Skeletal muscle tissue (tissue), 4 donors: Measurements from ENCODE around the gene QKI. TPM values are rescaled to one million over a fixed set of nuclear protein-coding genes. Genes with fewer than 3 reads are reported as not detected.
"Not testable (repeated sequence)": the region's sequence is repeated elsewhere in the genome, so short reads cannot be mapped to it uniquely, and the experiment has no call there.

Experiments
- H3K27ac ChIP-seq: one replicate; pipeline ENCODE4 v1.7.0; 2013; ENCODE audit warnings: mild to moderate bottlenecking, low read depth, low read length, inconsistent platforms
- H3K27me3 ChIP-seq, 3 donors: one replicate each; pipeline ENCODE4 v1.7.0; 2013; ENCODE audit warnings: low read length in 3 of 3; ENCODE audit not compliant: control insufficient read depth in 3 of 3, insufficient read depth in 3 of 3
- H3K36me3 ChIP-seq, 3 donors: one replicate each; pipeline ENCODE4 v1.7.0; 2013; ENCODE audit warnings: low read length in 3 of 3; ENCODE audit not compliant: control insufficient read depth in 3 of 3, insufficient read depth in 3 of 3
- H3K4me1 ChIP-seq, 3 donors: one replicate each; pipeline ENCODE4 v1.7.0; 2013; ENCODE audit warnings: low read length in 3 of 3, mild to moderate bottlenecking in 3 of 3; ENCODE audit not compliant: control insufficient read depth in 3 of 3, insufficient read depth in 3 of 3
- H3K4me3 ChIP-seq, 3 donors: one replicate each; pipeline ENCODE4 v1.7.0; 2013; ENCODE audit warnings: low read length in 3 of 3
- H3K9ac ChIP-seq, 3 donors: one replicate each; pipeline ENCODE4 v1.7.0; 2013; ENCODE audit warnings: low read length in 3 of 3, mild to moderate bottlenecking in 3 of 3, moderate library complexity in 2 of 3, low read depth in 1 of 3
- H3K9me3 ChIP-seq, 3 donors: one replicate each; pipeline ENCODE4 v1.7.0; 2013; ENCODE audit warnings: low read length in 3 of 3; ENCODE audit not compliant: control insufficient read depth in 3 of 3
- total RNA-seq: library from RNA; depleted of rRNA; stranded (reverse); fragments of >200 nt; gene quantifications from one replicate; pipeline ENCODE4 v1.2.3, GENCODE V29; 2014
- donor health status: Osteomylitis.

The QKI gene
- total RNA-seq, 1 donor from 2014 or later = 274 TPM

DNA sequence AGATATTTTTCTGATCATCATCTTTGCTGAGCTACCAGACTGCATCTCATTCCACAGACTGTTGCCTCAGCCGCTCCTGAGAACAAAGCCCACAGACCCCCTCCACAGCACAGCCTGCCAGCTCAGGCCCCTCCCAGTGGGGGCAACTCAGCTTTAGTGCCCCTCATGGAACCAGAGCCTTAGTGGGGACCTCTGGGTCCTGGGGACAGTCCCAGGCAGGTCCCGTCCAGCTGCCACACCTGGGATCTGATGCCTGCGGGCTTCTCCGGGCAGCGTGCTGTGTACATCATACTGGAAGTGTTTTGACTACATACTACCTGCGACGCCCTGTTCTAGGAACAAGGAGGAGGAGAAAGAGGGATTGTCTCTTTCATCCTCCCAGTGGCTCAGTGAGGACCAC, 38.3 kb upstream of the QKI start:
- Histone ChIP-seq H3K4me1 (no peaks in the 10 kb centered on the region), H3K9me3 (no peaks in the 10 kb centered on the region), H3K36me3 (no peaks in the 10 kb centered on the region), H3K9ac (no peak overlapping the region), H3K27ac (no peak overlapping the region), H3K4me3 (no peak overlapping the region), H3K27me3 (no peaks in the 10 kb centered on the region)

DNA sequence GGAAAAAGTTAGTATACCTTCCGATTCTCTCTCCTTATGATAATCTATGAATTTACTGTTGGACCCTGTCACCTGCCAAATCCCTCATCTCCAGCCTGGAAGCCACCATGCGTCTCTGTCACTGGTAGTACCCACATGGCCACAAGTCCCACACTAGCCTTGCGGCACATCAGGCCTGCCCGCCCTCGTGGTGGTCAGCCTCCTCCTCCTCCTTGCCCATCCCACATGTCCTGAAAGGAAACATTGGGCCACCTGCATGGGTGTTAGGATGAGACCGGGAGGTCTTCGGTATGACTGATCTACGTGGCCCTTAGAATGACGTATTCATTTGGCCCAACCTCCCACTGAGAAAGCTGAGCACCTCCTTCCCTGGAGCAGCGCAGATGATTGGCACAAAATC, 37.0 kb upstream of the QKI start:
- H3K9me3 ChIP-seq = no peaks in the 10 kb centered on the region
- no peak overlapping the region for H3K4me3 ChIP-seq
- no peak overlapping the region for H3K27ac ChIP-seq
- no peak overlapping the region for H3K9ac ChIP-seq
- no peaks in the 10 kb centered on the region for H3K4me1 ChIP-seq
- no peaks in the 10 kb centered on the region for H3K27me3 ChIP-seq
- H3K36me3 ChIP-seq = no peaks in the 10 kb centered on the region

GRCh38 chr6:163380216-163380615, 34.3 kb upstream of the QKI start:
- H3K27ac ChIP-seq = no peak overlapping the region
- H3K9ac ChIP-seq = no peak overlapping the region
- no peak overlapping the region for H3K4me3 ChIP-seq
- peaks cover 0 to 2% (median 0%) of the 10 kb centered on the region in 3 donors for H3K4me1 ChIP-seq
- no peaks in the 10 kb centered on the region for H3K36me3 ChIP-seq
- H3K27me3 ChIP-seq = no peaks in the 10 kb centered on the region
- H3K9me3 ChIP-seq = no peaks in the 10 kb centered on the region

GRCh38 chr6:163381118-163381756, 33.3 kb upstream of the QKI start:
- Histone ChIP-seq H3K9me3 (no peaks in the 10 kb centered on the region), H3K27me3 (no peaks in the 10 kb centered on the region), H3K4me1 (peaks cover 0 to 2% (median 0%) of the 10 kb centered on the region in 3 donors), H3K4me3 (no peak overlapping the region), H3K9ac (no peak overlapping the region), H3K36me3 (no peaks in the 10 kb centered on the region), H3K27ac (no peak overlapping the region)

GRCh38 chr6:163383396-163383795, 31.1 kb upstream of the QKI start:
- H3K36me3 ChIP-seq, H3K4me1 ChIP-seq, H3K27ac ChIP-seq, H3K9me3 ChIP-seq, H3K4me3 ChIP-seq, H3K9ac ChIP-seq, H3K27me3 ChIP-seq: not testable (repeated sequence)

- H3K36me3 ChIP-seq = no peaks in the 10 kb centered on the region
- no peaks in the 10 kb centered on the region for H3K27me3 ChIP-seq
- H3K4me3 ChIP-seq = no peak overlapping the region
- no peaks in the 10 kb centered on the region for H3K9me3 ChIP-seq
- no peak overlapping the region for H3K27ac ChIP-seq
- no peak overlapping the region for H3K9ac ChIP-seq
- H3K4me1 ChIP-seq = peaks cover 0 to 4% (median 4%) of the 10 kb centered on the region in 3 donors
Measured at GRCh38 chr6:163383912-163384311, 30.6 kb upstream of the QKI start.

GRCh38 chr6:163384510-163384909, 30.0 kb upstream of the QKI start:
- H3K9me3 ChIP-seq = no peaks in the 10 kb centered on the region
- no peak overlapping the region for H3K9ac ChIP-seq
- no peak overlapping the region for H3K27ac ChIP-seq

DNA sequence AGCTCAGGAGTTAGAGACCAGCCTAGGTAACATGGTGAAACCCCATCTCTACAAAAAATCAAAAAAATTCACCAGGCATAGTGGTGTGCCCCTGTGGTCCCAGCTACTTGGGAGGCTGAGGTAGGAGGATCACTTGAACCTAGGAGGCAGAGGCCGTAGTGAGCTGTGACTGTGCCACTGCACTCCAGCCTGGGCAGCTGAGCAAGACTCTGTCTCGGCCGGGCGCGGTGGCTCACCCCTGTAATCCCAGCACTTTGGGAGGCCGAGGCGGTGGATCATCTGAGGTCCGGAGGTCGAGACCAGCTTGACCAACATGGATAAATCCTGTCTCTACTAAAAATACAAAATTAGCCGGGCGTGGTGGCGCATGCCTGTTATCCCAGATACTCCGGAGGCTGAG, 29.0 kb upstream of the QKI start:
- not testable (repeated sequence) for H3K4me3 ChIP-seq, H3K9me3 ChIP-seq, H3K27me3 ChIP-seq, H3K9ac ChIP-seq, H3K36me3 ChIP-seq, H3K27ac ChIP-seq, H3K4me1 ChIP-seq

More at GRCh38 chr6:163384510-163384909, 30.0 kb upstream of the QKI start:
- H3K27me3 ChIP-seq = no peaks in the 10 kb centered on the region
- H3K4me1 ChIP-seq = peaks cover 0 to 4% (median 4%) of the 10 kb centered on the region in 3 donors
- H3K36me3 ChIP-seq = no peaks in the 10 kb centered on the region
- H3K4me3 ChIP-seq = no peak overlapping the region

DNA sequence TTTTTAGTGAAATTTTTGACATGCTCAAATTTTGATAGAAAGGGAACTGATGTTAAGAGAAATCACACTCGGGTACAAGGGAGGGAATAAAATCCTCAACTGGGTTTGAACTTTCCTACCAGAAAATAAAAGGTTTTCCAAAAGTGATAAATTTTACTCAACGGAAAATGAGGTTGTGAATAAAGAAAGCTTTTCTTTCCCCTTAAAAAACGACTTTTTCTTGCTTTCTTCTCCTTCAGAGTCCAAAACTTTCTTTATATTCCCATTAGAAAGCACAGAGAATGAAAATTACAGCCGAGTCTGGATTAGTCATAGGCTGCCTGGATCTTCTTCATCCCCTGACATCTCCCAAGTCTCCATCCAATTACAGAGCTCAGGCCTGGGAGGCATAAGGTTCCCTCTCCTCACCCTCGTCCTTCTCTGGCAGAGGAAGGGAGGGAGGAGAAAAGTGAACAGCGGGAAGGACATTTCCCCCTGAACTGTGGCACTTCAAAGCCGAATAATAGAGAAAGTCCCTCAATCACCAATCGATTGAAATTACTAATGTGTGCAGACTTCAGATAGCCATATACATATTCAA, 28.1 kb upstream of the QKI start:
- H3K27ac ChIP-seq = no peak overlapping the region
- H3K4me3 ChIP-seq = no peak overlapping the region
- peaks cover 0 to 4% (median 4%) of the 10 kb centered on the region in 3 donors for H3K4me1 ChIP-seq
- H3K9me3 ChIP-seq = no peaks in the 10 kb centered on the region
- no peaks in the 10 kb centered on the region for H3K27me3 ChIP-seq
- no peaks in the 10 kb centered on the region for H3K36me3 ChIP-seq
- H3K9ac ChIP-seq = no peak overlapping the region

DNA sequence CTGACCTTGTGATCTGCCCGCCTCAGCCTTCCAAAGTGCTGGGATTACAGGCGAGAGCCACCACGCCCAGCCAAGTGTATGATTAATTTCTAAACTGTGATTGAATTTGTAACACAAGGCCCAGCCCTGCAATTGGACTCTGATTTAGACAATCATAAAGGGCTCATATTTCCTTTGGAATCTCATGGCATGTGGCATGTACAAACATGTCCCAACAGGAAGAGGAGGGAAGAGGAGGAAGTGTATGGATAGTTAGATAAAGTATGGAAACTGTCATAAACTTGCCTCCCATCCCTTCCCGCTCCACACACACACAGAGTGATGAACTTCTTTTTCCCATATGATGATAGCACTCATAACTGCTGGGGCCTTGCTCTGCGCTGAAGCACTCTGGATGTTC, 27.2 kb upstream of the QKI start:
- no peaks in the 10 kb centered on the region for H3K36me3 ChIP-seq
- H3K27ac ChIP-seq = no peak overlapping the region
- no peak overlapping the region for H3K4me3 ChIP-seq
- no peak overlapping the region for H3K9ac ChIP-seq
- H3K27me3 ChIP-seq = no peaks in the 10 kb centered on the region
- H3K9me3 ChIP-seq = no peaks in the 10 kb centered on the region
- H3K4me1 ChIP-seq = peaks cover 0 to 9% (median 8%) of the 10 kb centered on the region in 3 donors
